HEK293T (cell line): ENCODE results near the gene FSTL4.

ENCODE experiments used
- ARNT ChIP-seq: fragments of 450-650 bp; IDR thresholded peaks from 2 replicates; pipeline ENCODE4 v1.6.1; 2017; ENCODE audit warnings: mild to moderate bottlenecking
- FOXK2 ChIP-seq: fragments of 450-650 bp; IDR thresholded peaks from 2 replicates; pipeline ENCODE4 v1.6.1; 2016; ENCODE audit warnings: mild to moderate bottlenecking
- HDGF ChIP-seq: fragments of 450-650 bp; IDR thresholded peaks from 2 replicates; pipeline ENCODE4 v1.6.1; 2017; ENCODE audit warnings: antibody characterized with exemption, borderline replicate concordance
- L3MBTL2 ChIP-seq: fragments of 450-650 bp; conservative IDR thresholded peaks from 2 replicates; pipeline ENCODE4 v1.6.1; 2016; ENCODE audit warnings: mild to moderate bottlenecking
- PKNOX1 ChIP-seq: fragments of 450-650 bp; IDR thresholded peaks from 2 replicates; pipeline ENCODE4 v1.6.1; 2016

- TF ChIP-seq HDGF (no peak), L3MBTL2 (no peak), ARNT (no peak), FOXK2 (no peak), PKNOX1 (no peak)
These were observed 369.1 kb downstream of the FSTL4 start for GRCh38 chr5:133243196-133243595.
